COLO829 (cell line): ENCODE results near the gene GPS1.

Source experiments
- DNase-seq: peaks from one replicate; pipeline ENCODE4 v3.0.0; 2012; ENCODE audit warnings: low spot score

Gene GPS1

GRCh38 chr17:82051776-82052637 is at the start of gene GPS1, which contains the start of gene RFNG:
Gene GPS1, plus strand, starts transcription at chr17:82051898. Its CDS starts 34 bp downstream, at chr17:82051932.
Gene RFNG, minus strand, starts transcription at chr17:82051811. Its CDS starts 45 bp downstream, at chr17:82051766.
- peak; percentile 51 for DNase-seq

- DNase-seq = peak; percentile 82
Measured at GRCh38 chr17:82003411-82004381, 48.0 kb upstream of the GPS1 start.

GRCh38 chr17:82004517-82005455 is 46.9 kb upstream of the GPS1 start:
- DNase-seq = no peak

GRCh38 chr17:82005701-82006348 is 45.9 kb upstream of the GPS1 start:
- DNase-seq = no peak

GRCh38 chr17:82006468-82007227 is 45.0 kb upstream of the GPS1 start:
- no peak for DNase-seq

- no peak for DNase-seq
Measured at GRCh38 chr17:82007228-82007494, 44.5 kb upstream of the GPS1 start.

- DNase-seq = no peak
Measured at GRCh38 chr17:82007495-82008257, 44.0 kb upstream of the GPS1 start.

GRCh38 chr17:82008258-82008940 is 43.3 kb upstream of the GPS1 start:
- no peak for DNase-seq

- no peak for DNase-seq
Measured at GRCh38 chr17:82008941-82009405, 42.7 kb upstream of the GPS1 start.

GRCh38 chr17:82009413-82009812 is 42.3 kb upstream of the GPS1 start:
- no peak for DNase-seq

GRCh38 chr17:82010575-82011525 is 40.8 kb upstream of the GPS1 start:
- no peak for DNase-seq

GRCh38 chr17:82011617-82012187 is 40.0 kb upstream of the GPS1 start:
- no peak for DNase-seq

GRCh38 chr17:82012261-82012639 is 39.4 kb upstream of the GPS1 start:
- no peak for DNase-seq

- no peak for DNase-seq
Measured at GRCh38 chr17:82012640-82013295, 38.9 kb upstream of the GPS1 start.

- DNase-seq = no peak
Measured at GRCh38 chr17:82013341-82013740, 38.4 kb upstream of the GPS1 start.

- no peak for DNase-seq
Measured at GRCh38 chr17:82013772-82014321, 37.9 kb upstream of the GPS1 start.

GRCh38 chr17:82014432-82014831 is 37.3 kb upstream of the GPS1 start:
- no peak for DNase-seq
